Measurements from ENCODE around the gene FERMT2.

FERMT2 gene

GRCh38 chr14:52821805-52822250 lies 129.0 kb downstream of the FERMT2 start:
- DNase-seq (ENCODE audit: low read depth): no peak

GRCh38 chr14:52808101-52808500 lies 142.7 kb downstream of the FERMT2 start:
- DNase-seq (ENCODE audit: low read depth): no peak

All from HS-5 (cell line).